MM.1S (cell line): Measurements from ENCODE around the gene SNX33.

ENCODE experiments used
- DNase-seq: peaks from one replicate; pipeline ENCODE4 v3.0.0-alpha.2; 2015
- H2AFZ ChIP-seq: fragments of 300-600 bp; sonication (generic); 2 replicates; pipeline ENCODE4 v1.6.0; 2016; ENCODE audit warnings: antibody characterized with exemption, low read length
- H3F3A ChIP-seq: fragments of 300-600 bp; sonication (generic); 2 replicates; pipeline ENCODE4 v1.6.1; 2016; ENCODE audit warnings: mild to moderate bottlenecking, antibody characterized with exemption, low read length, moderate library complexity, mixed read lengths; ENCODE audit not compliant: insufficient read depth
- H3K27ac ChIP-seq: fragments of 300-600 bp; sonication (generic); 2 replicates; pipeline ENCODE4 v1.5.1; 2016; ENCODE audit warnings: mild to moderate bottlenecking, low read length
- H3K27me3 ChIP-seq: fragments of 300-600 bp; sonication (generic); replicated peaks from 2 replicates; pipeline ENCODE4 v1.6.0; 2016; ENCODE audit warnings: low read length; ENCODE audit not compliant: insufficient read depth
- H3K36me3 ChIP-seq: fragments of 300-600 bp; sonication (generic); replicated peaks from 2 replicates; pipeline ENCODE4 v1.6.1; 2016; ENCODE audit warnings: mild to moderate bottlenecking, low read length, mixed read lengths; ENCODE audit not compliant: insufficient read depth
- H3K4me1 ChIP-seq: fragments of 300-600 bp; sonication (generic); 2 replicates; pipeline ENCODE4 v1.6.1; 2016; ENCODE audit warnings: low read length, mixed read lengths
- H3K4me2 ChIP-seq: fragments of 300-600 bp; sonication (generic); 2 replicates; pipeline ENCODE4 v1.6.0; 2016; ENCODE audit warnings: low read depth, low read length
- H3K4me3 ChIP-seq: fragments of 300-600 bp; sonication (generic); 2 replicates; pipeline ENCODE4 v1.5.1; 2016; ENCODE audit warnings: low read length, mixed read lengths
- H3K79me2 ChIP-seq: fragments of 300-600 bp; sonication (generic); 2 replicates; pipeline ENCODE4 v1.6.1; 2016; ENCODE audit warnings: mixed run types, low read length, mixed read lengths
- H3K9ac ChIP-seq: fragments of 300-600 bp; sonication (generic); 2 replicates; pipeline ENCODE4 v1.6.1; 2016; ENCODE audit warnings: low read length, mixed read lengths
- H3K9me2 ChIP-seq: fragments of 300-600 bp; sonication (generic); replicated peaks from 2 replicates; pipeline ENCODE4 v1.6.1; 2016; ENCODE audit warnings: mild to moderate bottlenecking, low read length, mixed read lengths; ENCODE audit not compliant: insufficient read depth
- H3K9me3 ChIP-seq: fragments of 300-600 bp; sonication (generic); replicated peaks from 2 replicates; pipeline ENCODE4 v1.6.1; 2016; ENCODE audit warnings: mild to moderate bottlenecking, low read length, mixed read lengths; ENCODE audit not compliant: insufficient read depth
- H4K20me1 ChIP-seq: fragments of 300-600 bp; sonication (generic); 2 replicates; pipeline ENCODE4 v1.6.1; 2016; ENCODE audit warnings: mild to moderate bottlenecking, low read length, moderate library complexity, mixed read lengths; ENCODE audit not compliant: insufficient read depth
- EZH2 ChIP-seq: fragments of 300-600 bp; sonication (generic); optimal IDR thresholded peaks from 2 replicates; pipeline ENCODE3; 2017; ENCODE audit warnings: low read depth, mild to moderate bottlenecking, antibody characterized with exemption, low read length, mixed read lengths
- EZH2phosphoT487 ChIP-seq: fragments of 300-600 bp; sonication (generic); IDR thresholded peaks from 2 replicates; pipeline ENCODE4 v1.6.1; 2018; ENCODE audit warnings: antibody characterized with exemption, low read length
- TF ChIP-seq, protein P1 (sequence below): fragments of 300-600 bp; sonication (generic); IDR thresholded peaks from 2 replicates; pipeline ENCODE4 v1.5.1; 2016; ENCODE audit warnings: antibody characterized with exemption, low read length, mixed read lengths

SNX33 gene

GRCh38 chr15:75640483-75641178 lies 7.1 kb upstream of the SNX33 start:
- no peak for TF ChIP-seq EZH2
- TF ChIP-seq, protein P1, sequence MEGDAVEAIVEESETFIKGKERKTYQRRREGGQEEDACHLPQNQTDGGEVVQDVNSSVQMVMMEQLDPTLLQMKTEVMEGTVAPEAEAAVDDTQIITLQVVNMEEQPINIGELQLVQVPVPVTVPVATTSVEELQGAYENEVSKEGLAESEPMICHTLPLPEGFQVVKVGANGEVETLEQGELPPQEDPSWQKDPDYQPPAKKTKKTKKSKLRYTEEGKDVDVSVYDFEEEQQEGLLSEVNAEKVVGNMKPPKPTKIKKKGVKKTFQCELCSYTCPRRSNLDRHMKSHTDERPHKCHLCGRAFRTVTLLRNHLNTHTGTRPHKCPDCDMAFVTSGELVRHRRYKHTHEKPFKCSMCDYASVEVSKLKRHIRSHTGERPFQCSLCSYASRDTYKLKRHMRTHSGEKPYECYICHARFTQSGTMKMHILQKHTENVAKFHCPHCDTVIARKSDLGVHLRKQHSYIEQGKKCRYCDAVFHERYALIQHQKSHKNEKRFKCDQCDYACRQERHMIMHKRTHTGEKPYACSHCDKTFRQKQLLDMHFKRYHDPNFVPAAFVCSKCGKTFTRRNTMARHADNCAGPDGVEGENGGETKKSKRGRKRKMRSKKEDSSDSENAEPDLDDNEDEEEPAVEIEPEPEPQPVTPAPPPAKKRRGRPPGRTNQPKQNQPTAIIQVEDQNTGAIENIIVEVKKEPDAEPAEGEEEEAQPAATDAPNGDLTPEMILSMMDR: peak; percentile 47
- H3K9me2 ChIP-seq: no peaks in the 10 kb centered on the region
- peak; percentile 78 for DNase-seq
- H3K79me2 ChIP-seq: peaks cover 29% of the 10 kb centered on the region
- no peaks in the 10 kb centered on the region for H3K36me3 ChIP-seq
- H3K4me2 ChIP-seq: peak overlapping the region; percentile 74
- peak overlapping the region; percentile 86 for H3K9ac ChIP-seq
- H3K4me3 ChIP-seq: peak overlapping the region; percentile 94
- H3K9me3 ChIP-seq: no peaks in the 10 kb centered on the region
- no peaks in the 10 kb centered on the region for H4K20me1 ChIP-seq
- H3K4me1 ChIP-seq: no peaks in the 10 kb centered on the region
- H3K27ac ChIP-seq: peak overlapping the region; percentile 69
- H2AFZ ChIP-seq: peak overlapping the region; percentile 63
- peaks cover 4% of the 10 kb centered on the region; the same call in 1 of the 2 replicates for H3K27me3 ChIP-seq
- peaks cover 9% of the 10 kb centered on the region; the same call in 1 of the 2 replicates for H3F3A ChIP-seq

DNA sequence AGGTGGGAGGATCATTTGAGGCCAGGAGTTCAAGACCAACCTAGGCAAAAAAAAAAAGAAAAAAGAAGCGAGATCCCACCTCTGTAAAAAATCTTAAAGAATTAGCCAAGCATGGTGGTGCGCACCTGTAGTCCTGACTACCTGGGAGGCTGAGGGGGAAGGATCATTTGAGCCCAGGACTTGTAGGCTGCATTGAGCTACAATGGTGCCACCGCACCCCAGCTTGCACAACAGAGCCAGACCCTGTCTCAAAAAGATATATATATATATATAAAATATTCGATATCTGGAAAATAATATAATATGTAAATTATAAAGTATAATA lies 6.6 kb upstream of the SNX33 start:
- Histone ChIP-seq H3K9me3 (no peaks in the 10 kb centered on the region), H3F3A (peaks cover 9% of the 10 kb centered on the region; the same call in 1 of the 2 replicates), H3K9ac (no peak overlapping the region; the same call in 1 of the 2 replicates), H3K9me2 (no peaks in the 10 kb centered on the region), H4K20me1 (no peaks in the 10 kb centered on the region), H3K4me2 (peak overlapping the region; percentile 74; the same call in 1 of the 2 replicates), H2AFZ (peak overlapping the region; percentile 63; the same call in 1 of the 2 replicates), H3K27ac (peak overlapping the region; percentile 69; the same call in 1 of the 2 replicates), H3K79me2 (peaks cover 29% of the 10 kb centered on the region), H3K4me1 (no peaks in the 10 kb centered on the region), H3K36me3 (no peaks in the 10 kb centered on the region), H3K4me3 (no peak overlapping the region), H3K27me3 (peaks cover 9% of the 10 kb centered on the region)
- no peak for DNase-seq
- TF ChIP-seq EZH2phosphoT487 (no peak), EZH2 (no peak)
- TF ChIP-seq, protein P1: no peak

DNA sequence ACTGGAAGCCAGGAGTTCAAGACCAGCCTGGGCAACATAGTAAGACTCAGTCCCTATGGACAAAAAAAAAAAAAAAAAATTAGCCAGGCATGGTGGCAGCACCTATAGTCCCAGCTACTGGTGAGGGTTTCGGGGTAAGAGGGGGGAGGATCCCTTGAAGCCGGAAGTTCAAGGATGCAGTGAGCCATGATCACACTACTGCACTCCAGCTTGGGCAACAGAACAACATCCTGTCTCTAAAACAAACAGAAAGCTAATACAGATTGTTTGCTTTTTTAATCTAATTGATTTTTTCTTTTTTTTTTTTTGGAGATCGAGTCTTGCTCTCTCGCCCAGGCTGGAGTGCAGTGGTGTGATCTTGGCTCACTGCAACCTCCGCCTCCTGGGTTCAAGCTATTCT lies 6.1 kb upstream of the SNX33 start:
- Histone ChIP-seq H3K9ac (no peak overlapping the region), H3K27me3 (peaks cover 14% of the 10 kb centered on the region), H3K36me3 (no peaks in the 10 kb centered on the region), H4K20me1 (no peaks in the 10 kb centered on the region), H3K27ac (no peak overlapping the region), H3K4me2 (no peak overlapping the region), H3K9me3 (no peaks in the 10 kb centered on the region), H3K4me3 (no peak overlapping the region), H3K9me2 (no peaks in the 10 kb centered on the region), H3K79me2 (peaks cover 29% of the 10 kb centered on the region), H3K4me1 (no peaks in the 10 kb centered on the region), H2AFZ (no peak overlapping the region), H3F3A (peaks cover 9% of the 10 kb centered on the region; the same call in 1 of the 2 replicates)
- TF ChIP-seq EZH2 (no peak), EZH2phosphoT487 (no peak)
- TF ChIP-seq, protein P1: no peak
- DNase-seq: no peak
